ENCODE data around the gene LCN15. TPM values are rescaled to one million over a fixed set of nuclear protein-coding genes. Genes with fewer than 3 reads are reported as not detected.

The LCN15 gene
- total RNA-seq, 1 donor from 2014 or later = not detected

- FAIRE-seq (no peak), DNase-seq (ENCODE audit: low read depth) (no peak)
- TF ChIP-seq CTCF (IDR thresholded peaks at IDR 0.05; ENCODE audit: insufficient read depth, low read length, severe bottlenecking) = no peak
- peaks cover 6% of the 10 kb centered on the region for H3K27me3 ChIP-seq (ENCODE audit: control insufficient read depth, insufficient read depth, low read length)
- H3K36me3 ChIP-seq (ENCODE audit: control insufficient read depth, insufficient read depth, low read length) = no peaks in the 10 kb centered on the region
- no peak overlapping the region for H3K4me3 ChIP-seq (ENCODE audit: low read depth, low read length)
These were observed 10.9 kb upstream of the LCN15 start for GRCh38 chr9:136775191-136775590.

GRCh38 chr9:136774416-136775045 is 10.2 kb upstream of the LCN15 start:
- DNase-seq (ENCODE audit: low read depth) (no peak), FAIRE-seq (no peak)
- Histone ChIP-seq H3K4me3 (ENCODE audit: low read depth, low read length) (no peak overlapping the region), H3K36me3 (ENCODE audit: control insufficient read depth, insufficient read depth, low read length) (no peaks in the 10 kb centered on the region), H3K27me3 (ENCODE audit: control insufficient read depth, insufficient read depth, low read length) (peaks cover 5% of the 10 kb centered on the region)
- no peak for TF ChIP-seq CTCF (IDR thresholded peaks at IDR 0.05; ENCODE audit: insufficient read depth, low read length, severe bottlenecking)

- H3K27me3 ChIP-seq (ENCODE audit: control insufficient read depth, insufficient read depth, low read length) = peaks cover 5% of the 10 kb centered on the region
- no peak for TF ChIP-seq CTCF (IDR thresholded peaks at IDR 0.05; ENCODE audit: insufficient read depth, low read length, severe bottlenecking)
- H3K4me3 ChIP-seq (ENCODE audit: low read depth, low read length) = no peak overlapping the region
- H3K36me3 ChIP-seq (ENCODE audit: control insufficient read depth, insufficient read depth, low read length) = no peaks in the 10 kb centered on the region
- FAIRE-seq (no peak), DNase-seq (ENCODE audit: low read depth) (no peak)
These were observed 9.2 kb upstream of the LCN15 start for GRCh38 chr9:136773386-136774044.

GRCh38 chr9:136771907-136772415 is 7.6 kb upstream of the LCN15 start:
- Histone ChIP-seq H3K27me3 (ENCODE audit: control insufficient read depth, insufficient read depth, low read length) (peaks cover 6% of the 10 kb centered on the region), H3K4me3 (ENCODE audit: low read depth, low read length) (no peak overlapping the region), H3K36me3 (ENCODE audit: control insufficient read depth, insufficient read depth, low read length) (no peaks in the 10 kb centered on the region)
- TF ChIP-seq CTCF (IDR thresholded peaks at IDR 0.05; ENCODE audit: insufficient read depth, low read length, severe bottlenecking) = no peak
- FAIRE-seq (no peak), DNase-seq (ENCODE audit: low read depth) (no peak)

GRCh38 chr9:136769710-136770191 is 5.4 kb upstream of the LCN15 start:
- DNase-seq (ENCODE audit: low read depth) = no peak
- H3K4me3 ChIP-seq (ENCODE audit: low read depth, low read length) = no peak overlapping the region
- TF ChIP-seq CTCF (IDR thresholded peaks at IDR 0.05; ENCODE audit: insufficient read depth, low read length, severe bottlenecking) = peak; percentile 66
- peaks cover 6% of the 10 kb centered on the region for H3K27me3 ChIP-seq (ENCODE audit: control insufficient read depth, insufficient read depth, low read length)
- no peaks in the 10 kb centered on the region for H3K36me3 ChIP-seq (ENCODE audit: control insufficient read depth, insufficient read depth, low read length)
- FAIRE-seq = no peak
